Keratinocyte (primary cell): ENCODE measurements around the gene BMP8B. TPM values are rescaled to one million over a fixed set of nuclear protein-coding genes. Genes with fewer than 3 reads are reported as not detected.

Experiments
- DNase-seq: peaks from one replicate; pipeline ENCODE4 v3.0.0-alpha.2; 2011; ENCODE audit warnings: low read depth, missing footprints, low spot score
- FAIRE-seq: peaks from 2 replicates; lab custom pipeline; 2011; peaks lifted over from hg19 to GRCh38; lab: Jason Lieb, UNC
- H2AFZ ChIP-seq: 2 replicates; pipeline ENCODE4 v1.6.0; 2012; ENCODE audit warnings: low read length, control low read depth, inconsistent platforms; ENCODE audit not compliant: control insufficient read depth
- H3K27ac ChIP-seq: 2 replicates; pipeline ENCODE4 v1.5.1; 2011; ENCODE audit warnings: low read length; ENCODE audit not compliant: control insufficient read depth, insufficient read depth
- H3K27me3 ChIP-seq: 3 replicates; pipeline ENCODE4 v1.6.0; 2011; ENCODE audit warnings: low read length; ENCODE audit not compliant: control insufficient read depth, insufficient read depth; ENCODE audit errors: extremely low read depth
- H3K36me3 ChIP-seq, 2 experiments: 2 replicates in 1 of 2; 3 replicates in 1 of 2; pipeline ENCODE4 v1.5.1; 2011; ENCODE audit warnings: low read length in 2 of 2, mild to moderate bottlenecking in 1 of 2; ENCODE audit not compliant: control insufficient read depth in 2 of 2, insufficient read depth in 2 of 2; ENCODE audit errors: extremely low read depth in 1 of 2
- H3K4me1 ChIP-seq: 3 replicates; pipeline ENCODE4 v1.5.1; 2011; ENCODE audit warnings: low read length; ENCODE audit not compliant: control insufficient read depth, insufficient read depth; ENCODE audit errors: extremely low read depth
- H3K4me2 ChIP-seq: 3 replicates; pipeline ENCODE4 v1.6.0; 2011; ENCODE audit warnings: low read depth, low read length; ENCODE audit not compliant: control insufficient read depth, insufficient read depth; ENCODE audit errors: extremely low read depth
- H3K4me3 ChIP-seq, 3 experiments: fragments of 200-600 bp in 1 of 3; sonication (generic) in 1 of 3; 2 replicates in 2 of 3; 3 replicates in 1 of 3; pipeline ENCODE4 v1.5.1; 2011 to 2016; ENCODE audit warnings: low read length in 3 of 3, mild to moderate bottlenecking in 3 of 3, control low read depth in 2 of 3, inconsistent platforms in 1 of 3, low read depth in 1 of 3, mixed read lengths in 1 of 3, mixed run types in 1 of 3, moderate library complexity in 1 of 3; ENCODE audit not compliant: control insufficient read depth in 2 of 3, insufficient read depth in 2 of 3; ENCODE audit errors: extremely low read depth in 1 of 3
- H3K79me2 ChIP-seq: 2 replicates; pipeline ENCODE4 v1.6.0; 2012; ENCODE audit warnings: low read length; ENCODE audit not compliant: control insufficient read depth, insufficient read depth
- H3K9ac ChIP-seq: 3 replicates; pipeline ENCODE4 v1.6.0; 2011; ENCODE audit warnings: low read length; ENCODE audit not compliant: control insufficient read depth, insufficient read depth; ENCODE audit errors: extremely low read depth
- H3K9me1 ChIP-seq: 3 replicates; pipeline ENCODE4 v1.6.0; 2011; ENCODE audit warnings: low read length; ENCODE audit not compliant: control insufficient read depth, insufficient read depth; ENCODE audit errors: extremely low read depth
- H3K9me3 ChIP-seq: 2 replicates; pipeline ENCODE4 v1.5.1; 2012; ENCODE audit warnings: low read depth, low read length; ENCODE audit not compliant: control insufficient read depth
- H4K20me1 ChIP-seq: 3 replicates; pipeline ENCODE4 v1.6.0; 2011; ENCODE audit warnings: low read length; ENCODE audit not compliant: control insufficient read depth, insufficient read depth; ENCODE audit errors: extremely low read depth
- EZH2 ChIP-seq: IDR thresholded peaks from one replicate; pipeline ENCODE4 v1.6.1; 2012; ENCODE audit warnings: inconsistent platforms, mild to moderate bottlenecking, low read length, moderate library complexity
- dilution Hi-C: fragments of 300-500 bp; cut with MboI; formaldehyde crosslinking; loops from one replicate; pipeline ENCODE4 v1.7.0; 2020; ENCODE audit warnings: low sequenced_read_pairs; ENCODE audit not compliant: extremely low pct_ligation_motif_present
- polyA plus RNA-seq, 5 experiments: library from polyadenylated mRNA; depleted of rRNA in 3 of 5; stranded (reverse) in 3 of 5; stranded (forward) in 1 of 5; unstranded in 1 of 5; fragments of >200 nt; gene quantifications; 1 replicate in 1 of 5; 2 replicates in 3 of 5; 3 replicates in 1 of 5; pipeline versions ENCODE4 v1.2.1 to v1.2.3, GENCODE V29; 2011 to 2012; ENCODE audit warnings: missing spikeins in 2 of 5, low read depth in 1 of 5, low replicate concordance in 1 of 5
- TF ChIP-seq, protein P1 (sequence below), 3 experiments: IDR thresholded peaks in 1 of 3; conservative IDR thresholded peaks in 1 of 3; optimal IDR thresholded peaks in 1 of 3; 2 replicates in 2 of 3; 3 replicates in 1 of 3; pipeline versions ENCODE3 to v1.5.1; 2011; ENCODE audit warnings: low read length in 3 of 3, mild to moderate bottlenecking in 3 of 3, moderate library complexity in 2 of 3, control low read depth in 1 of 3, inconsistent platforms in 1 of 3; ENCODE audit not compliant: insufficient read depth in 2 of 3; ENCODE audit errors: extremely low read depth in 1 of 3

Gene BMP8B
- polyA plus RNA-seq, 1 donor (not counting 4 experiments of a cell fraction or from before 2014, with no cell fraction given) = 0.04 TPM

DNA sequence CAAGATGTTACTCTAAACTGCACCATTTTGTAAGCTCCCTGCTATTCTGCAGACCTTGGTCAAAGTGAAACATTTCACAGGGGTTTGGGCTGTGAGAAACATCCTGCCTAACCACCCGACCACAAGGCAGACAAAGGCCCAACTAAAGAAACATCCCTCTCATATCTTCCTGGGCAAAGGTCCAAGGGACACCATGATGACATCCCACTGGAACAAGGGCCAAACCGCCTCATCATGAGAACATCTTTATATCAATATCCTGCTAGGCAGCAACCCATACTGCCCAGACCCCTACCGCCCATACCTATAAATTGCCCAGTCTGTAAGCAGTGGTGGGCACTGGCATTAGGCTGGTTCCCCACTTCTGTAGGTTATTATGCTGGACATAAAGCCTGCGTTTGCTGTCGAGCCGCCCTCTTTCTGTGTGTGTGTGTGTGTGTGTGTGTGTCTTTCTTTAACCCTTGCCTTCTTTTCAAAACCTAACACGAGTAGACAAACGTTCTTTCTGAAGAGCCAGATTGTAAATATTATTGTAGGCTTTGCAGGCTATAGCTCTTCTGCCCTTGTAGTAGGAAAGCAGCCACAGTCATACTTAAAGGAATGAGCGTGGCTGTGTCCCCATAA is 51.0 kb downstream of the BMP8B start:
- Histone ChIP-seq H3K4me3 (no peak overlapping the region), H3K4me1 (peaks cover 20% of the 10 kb centered on the region), H4K20me1 (no peaks in the 10 kb centered on the region), H3K27me3 (peaks cover 13% of the 10 kb centered on the region), H3K79me2 (peaks cover 19% of the 10 kb centered on the region), H2AFZ (no peak overlapping the region), H3K36me3 (peaks cover 0 to 4% of the 10 kb centered on the region in 2 experiments), H3K9ac (no peak overlapping the region), H3K9me1 (no peaks in the 10 kb centered on the region), H3K27ac (no peak overlapping the region), H3K4me2 (no peak overlapping the region), H3K9me3 (no peaks in the 10 kb centered on the region)
- FAIRE-seq (no peak), DNase-seq (no peak)
- dilution Hi-C loops = no loop called here
- no peak for TF ChIP-seq EZH2
- TF ChIP-seq, protein P1, sequence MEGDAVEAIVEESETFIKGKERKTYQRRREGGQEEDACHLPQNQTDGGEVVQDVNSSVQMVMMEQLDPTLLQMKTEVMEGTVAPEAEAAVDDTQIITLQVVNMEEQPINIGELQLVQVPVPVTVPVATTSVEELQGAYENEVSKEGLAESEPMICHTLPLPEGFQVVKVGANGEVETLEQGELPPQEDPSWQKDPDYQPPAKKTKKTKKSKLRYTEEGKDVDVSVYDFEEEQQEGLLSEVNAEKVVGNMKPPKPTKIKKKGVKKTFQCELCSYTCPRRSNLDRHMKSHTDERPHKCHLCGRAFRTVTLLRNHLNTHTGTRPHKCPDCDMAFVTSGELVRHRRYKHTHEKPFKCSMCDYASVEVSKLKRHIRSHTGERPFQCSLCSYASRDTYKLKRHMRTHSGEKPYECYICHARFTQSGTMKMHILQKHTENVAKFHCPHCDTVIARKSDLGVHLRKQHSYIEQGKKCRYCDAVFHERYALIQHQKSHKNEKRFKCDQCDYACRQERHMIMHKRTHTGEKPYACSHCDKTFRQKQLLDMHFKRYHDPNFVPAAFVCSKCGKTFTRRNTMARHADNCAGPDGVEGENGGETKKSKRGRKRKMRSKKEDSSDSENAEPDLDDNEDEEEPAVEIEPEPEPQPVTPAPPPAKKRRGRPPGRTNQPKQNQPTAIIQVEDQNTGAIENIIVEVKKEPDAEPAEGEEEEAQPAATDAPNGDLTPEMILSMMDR (optimal IDR thresholded peaks at IDR 0.05 in 1 of 3, IDR thresholded peaks at IDR 0.05 in 1 of 3, conservative IDR thresholded peaks at IDR 0.05 in 1 of 3; ENCODE audit: extremely low read depth in 1 of 3, insufficient read depth in 2 of 3, low read length in 3 of 3) = no peak

DNA sequence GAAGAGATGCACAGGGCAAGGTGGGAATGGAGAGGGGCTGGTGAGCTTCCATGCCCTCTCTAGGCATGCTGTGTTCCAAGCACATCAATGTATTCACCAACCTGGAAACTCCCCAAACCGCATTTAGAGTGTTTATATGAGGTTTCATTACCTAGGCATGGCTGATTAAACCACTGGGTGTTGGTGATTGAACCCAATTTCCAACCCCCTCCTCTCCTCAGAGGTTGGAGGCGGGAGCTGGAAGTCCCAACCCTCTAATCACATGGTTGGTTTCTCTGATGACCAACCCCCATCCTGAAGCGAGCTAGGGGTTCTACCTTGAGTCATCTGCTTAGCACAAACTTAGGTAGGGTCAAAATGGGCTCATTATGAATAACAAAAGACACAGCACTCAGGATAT is 52.9 kb downstream of the BMP8B start:
- Histone ChIP-seq H3K4me1 (peaks cover 12% of the 10 kb centered on the region), H4K20me1 (no peaks in the 10 kb centered on the region), H3K36me3 (no peaks in the 10 kb centered on the region), H2AFZ (no peak overlapping the region), H3K9ac (no peak overlapping the region), H3K27me3 (peaks cover 17% of the 10 kb centered on the region), H3K4me3 (no peak overlapping the region), H3K9me3 (no peaks in the 10 kb centered on the region), H3K4me2 (no peak overlapping the region), H3K9me1 (no peaks in the 10 kb centered on the region), H3K27ac (no peak overlapping the region), H3K79me2 (peaks cover 19% of the 10 kb centered on the region)
- no peak for TF ChIP-seq EZH2
- dilution Hi-C loops = no loop called here
- FAIRE-seq (peak; percentile 26), DNase-seq (no peak)

DNA sequence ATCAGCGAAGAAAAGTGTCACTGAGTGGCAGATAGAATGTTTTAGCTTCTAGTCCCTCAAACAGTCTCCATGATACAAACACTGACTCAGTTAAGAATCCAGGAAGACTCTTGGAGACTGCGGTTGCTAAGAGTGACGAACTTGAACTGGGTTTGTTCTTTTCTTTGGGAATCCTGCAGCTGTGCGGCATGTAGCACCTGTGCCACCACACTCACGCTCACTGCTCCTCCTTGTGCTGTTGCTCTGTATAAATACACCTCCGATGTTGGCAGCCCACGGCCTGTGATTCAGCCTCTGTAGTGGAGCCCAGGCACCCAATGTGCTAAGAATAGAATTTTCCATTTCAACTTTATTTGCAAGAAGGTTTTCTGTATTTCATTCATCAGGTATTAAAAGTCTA is 55.5 kb downstream of the BMP8B start:
- H3K9me1 ChIP-seq = no peaks in the 10 kb centered on the region
- H2AFZ ChIP-seq = no peak overlapping the region
- no peak for DNase-seq
- H3K4me2 ChIP-seq = no peak overlapping the region
- H3K9me3 ChIP-seq = no peaks in the 10 kb centered on the region
- no peak for FAIRE-seq
- no peak overlapping the region for H3K9ac ChIP-seq
- H3K4me3 ChIP-seq = no peak overlapping the region
- no peaks in the 10 kb centered on the region for H4K20me1 ChIP-seq
- H3K36me3 ChIP-seq = no peaks in the 10 kb centered on the region
- no peaks in the 10 kb centered on the region for H3K79me2 ChIP-seq
- dilution Hi-C loops = no loop called here
- no peak overlapping the region for H3K27ac ChIP-seq
- H3K27me3 ChIP-seq = peaks cover 18% of the 10 kb centered on the region
- TF ChIP-seq, protein P1 (optimal IDR thresholded peaks at IDR 0.05 in 1 of 3, IDR thresholded peaks at IDR 0.05 in 1 of 3, conservative IDR thresholded peaks at IDR 0.05 in 1 of 3; ENCODE audit: extremely low read depth in 1 of 3, insufficient read depth in 2 of 3, low read length in 3 of 3) = no peak
- no peak for TF ChIP-seq EZH2
- H3K4me1 ChIP-seq = no peaks in the 10 kb centered on the region
